Measurements from ENCODE around the gene KLHDC10.
A peak's percentile ranks its signal among the peaks of the same experiment; 100 is the strongest.
"Not testable (repeated sequence)": the region's sequence is repeated elsewhere in the genome, so short reads cannot be mapped to it uniquely, and the experiment has no call there.

KLHDC10 gene

DNA sequence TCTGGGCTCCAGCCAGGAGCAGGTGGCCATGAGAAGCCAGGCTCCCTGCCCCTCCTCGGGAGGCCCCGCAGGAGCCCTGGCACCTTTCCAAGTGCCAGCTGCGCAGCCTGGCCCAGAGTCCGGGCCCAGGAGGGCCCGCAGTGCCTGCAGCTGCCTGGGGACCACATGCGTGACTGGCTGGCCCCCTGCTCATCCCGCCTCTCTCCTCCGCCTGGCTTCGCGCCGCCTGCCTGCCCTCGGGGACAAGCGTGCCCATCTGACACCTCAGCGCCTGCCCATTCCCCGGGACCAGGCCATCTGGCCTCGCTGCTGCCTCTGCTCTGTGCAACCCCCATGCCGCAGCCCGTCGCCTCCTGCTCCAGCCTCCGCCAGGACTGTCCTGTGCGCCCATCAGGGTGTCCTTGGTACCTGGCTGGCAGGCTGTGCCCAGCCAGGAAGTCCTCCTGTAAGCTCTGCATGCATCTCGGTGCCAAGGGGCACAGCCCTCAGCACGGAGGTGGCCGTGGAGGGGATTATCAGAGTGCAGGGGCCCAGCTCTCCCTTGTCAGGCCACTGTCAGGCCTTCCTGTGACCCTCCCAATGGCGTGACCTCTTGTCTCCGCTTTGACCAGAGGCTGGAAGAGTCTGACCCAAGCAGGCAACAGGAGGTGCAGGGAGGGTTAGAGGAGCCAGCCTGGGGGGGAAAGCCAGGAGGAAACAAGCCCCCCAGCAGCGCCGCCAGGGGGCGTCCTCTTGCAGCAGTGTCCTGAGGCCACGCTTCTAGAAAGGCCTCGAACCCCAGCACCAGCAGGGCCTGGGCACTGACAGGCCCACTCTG lies 84.4 kb downstream of the KLHDC10 start:
- DNase-seq (ENCODE audit: low spot score): peak; percentile 80

DNA sequence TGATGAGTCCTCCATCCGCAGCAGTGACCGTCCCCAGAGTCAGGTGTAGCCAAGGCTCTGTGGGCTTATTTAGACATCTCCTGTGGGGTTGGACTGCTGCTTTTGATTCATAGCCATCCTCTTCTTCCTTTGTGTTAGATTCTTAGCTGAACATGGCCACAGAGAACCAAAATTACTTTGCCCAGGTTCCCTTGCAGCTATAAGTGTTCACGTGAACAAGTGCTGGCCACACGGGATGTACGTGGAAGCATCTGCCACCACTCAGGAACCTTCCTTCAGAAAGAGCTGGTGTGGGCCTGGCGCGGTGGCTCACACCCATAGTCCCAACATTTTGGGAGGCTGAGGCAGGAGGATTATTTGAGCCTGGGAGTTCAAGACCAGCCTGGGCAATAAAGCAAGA lies 85.8 kb downstream of the KLHDC10 start:
- no peak for DNase-seq (ENCODE audit: low spot score)

DNA sequence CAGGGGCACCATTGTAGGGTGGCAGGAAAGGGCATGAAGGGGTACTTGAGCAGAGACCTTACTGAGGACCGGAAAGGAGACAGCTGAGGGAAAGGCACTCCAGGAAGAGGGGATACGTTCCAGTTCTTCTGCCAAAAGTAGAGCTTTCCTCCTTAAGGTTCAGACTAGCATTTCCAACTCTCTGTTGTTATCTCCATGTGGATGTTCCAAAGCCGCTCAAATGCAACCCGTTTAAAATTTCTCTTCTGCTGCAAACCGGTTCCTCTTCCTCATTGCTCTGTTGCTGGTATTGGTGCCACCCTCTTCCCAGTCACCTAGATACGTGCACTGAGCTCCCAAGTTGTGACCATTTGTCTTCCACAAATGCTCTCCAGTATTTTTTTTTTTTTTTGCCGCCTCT lies 87.4 kb downstream of the KLHDC10 start:
- DNase-seq (ENCODE audit: low spot score): no peak

DNA sequence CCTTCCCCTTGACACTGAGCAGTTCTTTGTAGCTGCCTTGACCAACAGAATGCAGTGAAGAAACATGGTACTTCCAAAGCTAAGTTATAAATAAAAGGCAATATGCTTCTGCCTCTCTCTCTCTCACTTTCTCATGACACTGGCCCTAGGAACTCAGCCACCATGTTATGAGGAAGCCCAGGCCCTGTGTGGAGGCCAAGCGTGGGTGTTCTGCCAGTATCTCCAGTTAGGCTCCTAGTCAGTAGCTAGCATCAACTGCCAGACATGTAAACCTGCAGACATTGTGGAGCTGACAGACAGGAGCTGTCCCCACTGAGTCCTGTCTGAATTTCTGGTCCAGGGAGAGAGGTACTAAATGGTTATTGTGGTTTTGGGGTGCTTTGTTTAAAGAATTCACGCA lies 89.7 kb downstream of the KLHDC10 start:
- DNase-seq (ENCODE audit: low spot score): no peak

DNA sequence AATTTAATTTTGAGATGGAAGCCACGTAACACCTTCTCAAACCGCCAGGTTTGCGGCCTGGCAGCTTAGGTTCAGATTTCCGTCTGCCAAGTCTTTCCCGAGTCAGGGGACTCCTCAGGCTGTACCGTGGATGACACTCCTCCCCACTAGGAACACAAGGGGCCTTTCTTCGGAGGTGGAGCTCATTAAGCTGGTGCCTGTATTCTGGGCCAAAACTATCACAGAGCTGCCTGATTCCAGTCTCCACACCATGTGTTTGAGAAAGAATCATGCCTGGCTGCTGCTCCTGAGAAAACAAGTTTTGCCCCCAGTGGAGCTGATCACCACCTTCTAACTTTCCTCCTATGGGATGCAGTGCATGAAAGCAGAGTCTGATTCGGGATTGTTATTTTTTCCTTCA lies 90.1 kb downstream of the KLHDC10 start:
- no peak for DNase-seq (ENCODE audit: low spot score)

DNA sequence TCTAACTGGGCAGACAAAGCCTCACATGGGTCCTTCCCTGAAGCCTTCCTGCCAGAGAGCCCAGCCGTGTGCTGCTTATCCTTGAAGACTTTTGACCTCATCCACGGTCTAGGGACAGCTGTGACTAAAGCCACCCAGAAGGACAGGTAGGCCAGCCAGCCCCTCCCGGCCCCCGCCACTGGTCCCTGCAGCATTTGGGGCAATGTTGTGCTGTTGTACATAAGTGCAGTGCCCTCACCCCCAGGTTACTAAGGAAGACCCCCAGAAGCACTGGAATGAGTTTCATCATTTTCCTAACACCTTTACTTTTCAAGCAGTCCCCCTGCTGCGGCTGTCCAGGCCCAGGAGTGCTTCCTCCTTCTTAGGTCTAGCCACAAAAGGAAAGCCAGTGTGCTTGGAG lies 91.9 kb downstream of the KLHDC10 start:
- DNase-seq (ENCODE audit: low spot score): no peak

DNA sequence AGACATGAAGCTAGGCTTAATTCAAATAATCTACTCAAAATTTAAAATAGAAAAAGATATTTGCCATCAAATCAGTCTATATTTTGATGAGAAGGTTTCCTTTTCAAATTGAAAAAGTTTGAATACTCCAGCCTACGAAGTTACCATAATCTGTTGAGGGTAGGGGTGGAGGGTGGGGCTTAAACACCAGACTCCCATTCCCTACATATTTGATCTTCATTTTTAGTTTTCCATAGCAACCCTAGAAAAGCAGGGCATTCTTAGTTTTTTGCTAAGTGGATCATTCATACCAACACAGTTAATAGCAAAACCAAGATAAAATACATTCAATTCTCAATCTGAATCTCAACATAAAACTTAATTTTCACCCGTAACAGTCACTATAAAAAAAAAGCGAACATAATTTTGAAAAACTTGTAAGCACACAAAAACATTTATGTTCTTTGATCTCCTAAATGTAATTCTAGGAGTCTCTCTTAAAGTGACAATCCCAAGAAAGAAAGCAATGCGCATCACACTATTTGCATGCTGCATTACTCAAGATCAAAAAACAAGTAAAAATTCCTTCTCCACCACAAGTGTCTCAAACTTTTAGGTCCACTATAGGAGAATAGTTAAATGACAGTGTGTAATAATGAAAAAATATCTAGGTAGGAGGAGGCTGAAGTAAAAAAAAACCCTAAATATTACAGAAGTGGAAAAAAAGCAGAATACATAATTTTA lies 104.1 kb downstream of the KLHDC10 start:
- DNase-seq (ENCODE audit: low spot score): no peak

DNA sequence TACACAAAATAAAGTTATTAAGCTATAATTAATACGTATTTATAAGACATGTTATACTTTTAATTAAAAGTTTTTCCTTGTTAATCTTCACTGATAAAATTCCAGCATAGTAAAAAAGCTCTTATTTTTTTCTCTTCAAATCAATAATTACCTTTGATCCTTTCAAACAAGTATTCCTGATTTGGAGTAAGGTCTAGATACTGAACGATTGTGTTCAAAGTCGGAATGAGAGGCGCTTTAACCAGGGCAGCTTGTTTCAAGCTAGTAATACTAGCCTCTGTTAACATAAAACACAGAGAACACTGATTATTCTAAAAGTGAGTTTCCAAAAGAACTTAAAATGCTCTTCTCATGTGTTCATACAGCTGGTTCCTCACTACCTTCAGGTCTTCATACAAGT lies 107.9 kb downstream of the KLHDC10 start:
- DNase-seq (ENCODE audit: low spot score): no peak

DNA sequence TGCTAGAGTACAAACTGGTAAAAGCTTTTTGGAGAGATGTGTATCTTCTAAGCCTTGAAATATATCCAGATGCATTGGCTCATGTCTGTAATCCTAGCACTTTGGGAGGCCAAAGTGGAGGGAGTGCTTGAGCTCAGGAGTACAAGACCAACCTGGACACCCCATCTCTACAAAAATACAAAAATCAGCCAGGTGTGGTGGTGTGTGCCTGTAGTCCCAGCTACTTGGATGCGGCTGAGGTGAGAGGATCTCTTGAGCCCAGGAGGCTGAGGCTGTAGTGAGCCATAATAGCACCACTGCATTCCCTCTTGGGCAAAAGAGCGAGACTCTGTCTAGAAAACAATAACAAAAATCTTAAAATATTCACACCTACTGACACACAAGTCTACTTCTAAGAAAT lies 109.3 kb downstream of the KLHDC10 start:
- no peak for DNase-seq (ENCODE audit: low spot score)

DNA sequence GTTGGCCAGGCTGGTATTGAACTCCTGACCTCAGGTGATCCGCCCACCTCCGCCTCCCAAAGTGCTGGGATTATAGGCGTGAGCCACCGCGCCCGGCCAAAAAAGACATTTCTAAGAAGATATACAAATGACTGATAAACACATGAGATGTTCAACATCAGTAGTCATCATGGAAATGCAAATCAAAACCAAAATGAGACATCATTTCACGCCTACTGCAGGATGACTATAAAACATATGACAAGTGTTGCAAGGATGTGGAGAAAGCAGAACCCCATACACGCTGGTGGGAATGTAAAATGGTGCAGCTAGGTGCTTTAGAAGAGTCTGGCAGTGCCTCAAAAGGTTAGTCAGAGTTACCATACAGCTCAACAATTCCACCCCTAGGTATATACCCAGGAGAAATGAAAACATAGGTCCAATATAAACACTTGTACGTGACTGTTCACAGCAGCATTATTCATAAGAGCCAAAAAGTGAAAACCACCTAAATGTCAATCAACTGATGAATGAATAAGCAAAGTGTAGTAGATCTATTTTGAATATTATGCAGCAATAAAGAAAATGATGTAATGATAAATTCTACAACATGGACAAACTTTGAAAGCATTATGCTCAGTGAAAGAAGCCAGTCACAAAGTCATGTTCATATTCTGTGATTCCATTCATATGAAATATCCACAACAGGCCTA lies 110.4 kb downstream of the KLHDC10 start:
- DNase-seq (ENCODE audit: low spot score): no peak

DNA sequence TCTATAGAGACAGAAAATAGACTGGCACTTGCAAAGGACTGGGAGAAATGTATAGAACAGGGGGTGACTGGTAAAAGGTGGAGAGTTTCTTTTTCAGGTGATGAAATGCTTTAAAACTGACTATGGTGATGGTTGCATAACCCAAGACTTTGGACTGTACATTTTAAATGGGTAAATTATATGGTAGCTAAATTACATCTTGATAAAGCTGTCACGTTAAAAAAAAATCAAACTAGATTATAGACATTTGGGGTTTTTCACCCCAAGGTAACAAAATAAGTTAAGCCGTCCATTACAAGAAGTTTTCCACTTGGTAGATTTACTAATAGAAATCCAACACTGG lies 110.9 kb downstream of the KLHDC10 start:
- no peak for DNase-seq (ENCODE audit: low spot score)

DNA sequence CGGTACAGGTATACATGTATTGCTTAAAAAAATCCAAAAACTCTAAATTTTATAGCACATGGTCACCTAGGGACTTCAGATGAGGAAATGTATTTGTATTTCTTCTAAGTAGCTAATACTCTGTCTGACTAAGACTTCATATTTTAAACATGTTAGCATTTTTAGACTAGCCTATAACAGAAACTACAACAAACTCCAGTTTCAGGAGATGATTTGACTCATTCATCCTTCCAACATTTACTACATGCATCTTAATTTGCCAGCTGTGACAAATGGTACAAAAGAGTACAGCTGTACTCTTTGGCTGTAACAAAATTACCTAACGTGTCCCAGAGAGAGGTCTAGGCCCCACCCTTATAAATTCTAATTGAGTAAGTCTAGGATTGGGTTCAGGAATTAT lies 112.7 kb downstream of the KLHDC10 start:
- DNase-seq (ENCODE audit: low spot score): no peak

DNA sequence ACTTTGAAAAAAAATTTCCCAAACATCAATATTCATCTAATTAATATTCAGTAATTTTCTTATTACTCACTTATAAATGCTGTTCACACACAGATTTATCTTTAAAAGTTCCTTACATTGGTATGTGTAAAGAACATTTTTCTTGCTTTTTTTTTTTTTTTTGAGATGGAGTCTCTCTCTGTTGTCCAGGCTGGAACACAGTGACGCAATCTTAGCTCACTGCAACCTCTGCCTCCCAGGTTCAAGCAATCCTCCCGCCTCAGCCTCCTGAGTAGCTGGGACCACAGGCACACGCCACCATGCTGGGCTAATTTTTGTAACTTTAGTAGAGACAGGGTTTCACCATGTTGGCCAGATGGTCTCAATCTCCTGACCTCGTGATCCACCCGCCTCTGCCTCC lies 114.0 kb downstream of the KLHDC10 start:
- DNase-seq (ENCODE audit: low spot score): not testable (repeated sequence)

Data from left forelimb (tissue), 1 donor.